Common myeloid progenitor, CD34-positive (primary cell): ENCODE results near the gene DDX10.

Experiments
- CTCF ChIA-PET: fragments of 350-600 bp; sonication (Branson Sonifier 250); formaldehyde crosslinking; loops from one replicate; lab custom pipeline; 2021; ENCODE audit warnings: antibody characterized with exemption; lab: Charles Lee
- POLR2A ChIA-PET: fragments of 350-600 bp; sonication (Branson Sonifier 250); formaldehyde crosslinking; loops from one replicate; lab custom pipeline; 2021; ENCODE audit warnings: antibody characterized with exemption; lab: Charles Lee
- DNase-seq, 3 donors: peaks; one replicate each; pipeline versions ENCODE4 v3.0.0 to v3.0.0-alpha.2; 2013
- H3K27ac ChIP-seq, 2 experiments: 1 replicate in 1 of 2; 2 replicates in 1 of 2; pipeline ENCODE4 v1.7.0; 2013; ENCODE audit warnings: inconsistent platforms in 2 of 2, low read length in 2 of 2, mild to moderate bottlenecking in 2 of 2, low read depth in 1 of 2, moderate library complexity in 1 of 2; ENCODE audit not compliant: severe bottlenecking in 2 of 2, insufficient read depth in 1 of 2, poor library complexity in 1 of 2
- H3K27me3 ChIP-seq, 5 experiments: replicated peaks in 2 of 5; 1 replicate in 3 of 5; 2 replicates in 2 of 5; pipeline versions ENCODE4 v1.6.1 to v1.7.0; 2013; ENCODE audit warnings: low read length in 4 of 5, mild to moderate bottlenecking in 2 of 5, moderate library complexity in 2 of 5, inconsistent platforms in 1 of 5; ENCODE audit not compliant: insufficient read depth in 5 of 5, control insufficient read depth in 4 of 5
- H3K36me3 ChIP-seq, 4 experiments: 1 replicate in 2 of 4; 2 replicates in 2 of 4; pipeline versions ENCODE4 v1.6.1 to v1.7.0; 2013; ENCODE audit warnings: low read length in 3 of 4, control low read depth in 1 of 4, mild to moderate bottlenecking in 1 of 4; ENCODE audit not compliant: control insufficient read depth in 4 of 4, insufficient read depth in 4 of 4
- H3K4me1 ChIP-seq, 4 experiments: 1 replicate in 3 of 4; 2 replicates in 1 of 4; pipeline versions ENCODE4 v1.6.1 to v1.7.1; 2013; ENCODE audit warnings: low read length in 3 of 4, mild to moderate bottlenecking in 3 of 4, control low read depth in 1 of 4, inconsistent platforms in 1 of 4, moderate library complexity in 1 of 4; ENCODE audit not compliant: control insufficient read depth in 4 of 4, insufficient read depth in 4 of 4; ENCODE audit errors: control extremely low read depth in 1 of 4
- H3K4me3 ChIP-seq, 7 experiments: 1 replicate in 4 of 7; 2 replicates in 3 of 7; pipeline versions ENCODE4 v1.5.1 to v1.7.0; 2013; ENCODE audit warnings: mild to moderate bottlenecking in 7 of 7, low read length in 6 of 7, moderate library complexity in 6 of 7, inconsistent platforms in 2 of 7, low read depth in 2 of 7, control low read depth in 1 of 7; ENCODE audit not compliant: insufficient read depth in 4 of 7, control insufficient read depth in 1 of 7; ENCODE audit errors: extremely low read depth in 1 of 7
- H3K9me3 ChIP-seq, 5 experiments: 1 replicate in 4 of 5; 2 replicates in 1 of 5; pipeline versions ENCODE4 v1.6.1 to v1.7.1; 2013; ENCODE audit warnings: low read length in 4 of 5, mild to moderate bottlenecking in 2 of 5, inconsistent platforms in 1 of 5, low read depth in 1 of 5, moderate library complexity in 1 of 5; ENCODE audit not compliant: control insufficient read depth in 4 of 5, insufficient read depth in 2 of 5; ENCODE audit errors: control extremely low read depth in 1 of 5
- WGBS: methylation state at CpG from one replicate; pipeline ENCODE4 v1.1.5; 2013; ENCODE audit not compliant: insufficient coverage; 5-methylcytosine and 5-hydroxymethylcytosine counted together

Gene DDX10

DNA sequence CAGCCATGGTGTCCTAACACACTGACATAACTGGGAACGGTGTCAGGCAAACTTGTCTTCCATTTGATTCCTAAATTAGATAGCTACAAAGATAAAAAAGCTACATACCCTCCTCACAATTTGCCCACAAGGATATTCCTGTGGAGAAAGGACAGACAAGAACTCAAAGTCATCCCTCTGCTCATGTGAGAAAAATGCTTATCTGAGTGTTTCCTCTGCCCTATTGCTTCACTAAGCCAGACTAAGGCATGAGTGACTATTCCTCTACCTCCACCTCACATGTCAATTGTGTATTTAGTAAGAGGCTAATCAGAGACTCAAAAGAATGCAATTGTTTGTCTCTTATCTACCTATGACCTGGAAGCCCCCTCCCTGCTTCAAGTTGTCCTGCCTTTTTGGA, 247.7 kb downstream of the DDX10 start:
- H3K27me3 ChIP-seq, result no peaks in the 10 kb centered on the region
- H3K4me3 ChIP-seq, result no peak overlapping the region
- H3K36me3 ChIP-seq, result peaks cover 0 to 4% (median 0%) of the 10 kb centered on the region in 4 experiments
- H3K27ac ChIP-seq, result no peak overlapping the region
- 100% methylated on average over 1 of the region's 1 CpG for WGBS
- no peak for DNase-seq
- no peaks in the 10 kb centered on the region for H3K9me3 ChIP-seq
- H3K4me1 ChIP-seq, result peaks cover 0 to 20% (median 3%) of the 10 kb centered on the region in 4 experiments
- ChIA-PET POLR2A (no interaction called here), CTCF (interaction anchor here (1.4 to 2.1 kb wide), 3 partner anchors 8 to 20 kb away, joined by 4 to 7 read pairs (median 4); no protein-coding TSS in a partner anchor)

DNA sequence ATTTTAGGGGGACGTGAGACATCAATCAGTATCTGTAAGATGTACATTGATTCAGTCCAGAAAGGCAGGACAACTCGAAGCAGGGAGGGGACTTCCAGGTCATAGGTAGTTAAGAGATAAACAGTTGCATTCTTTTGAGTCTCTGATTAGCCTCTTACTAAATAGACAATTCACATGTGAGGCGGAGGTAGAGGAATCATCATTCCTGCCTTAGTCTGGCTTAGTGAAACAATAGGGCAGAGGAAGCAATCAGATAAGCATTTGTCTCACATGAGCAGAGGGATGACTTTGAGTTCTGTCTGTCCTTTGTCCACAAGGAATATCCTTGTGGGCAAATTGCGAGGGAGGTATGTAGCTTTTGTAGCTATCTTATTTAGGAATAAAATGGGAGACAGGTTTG, 248.3 kb downstream of the DDX10 start:
- WGBS, result 100% methylated on average over 3 of the region's 4 CpGs
- ChIA-PET POLR2A (no interaction called here), CTCF (interaction anchor here (1.0 kb wide), 1 partner anchor 50 kb away, joined by 3 read pairs; no protein-coding TSS in a partner anchor)
- DNase-seq, result no peak
- Histone ChIP-seq H3K27ac (no peak overlapping the region), H3K4me3 (no peak overlapping the region), H3K27me3 (no peaks in the 10 kb centered on the region), H3K9me3 (no peaks in the 10 kb centered on the region), H3K36me3 (peaks cover 0 to 8% (median under 1%) of the 10 kb centered on the region in 4 experiments), H3K4me1 (peaks cover 0 to 20% (median 3%) of the 10 kb centered on the region in 4 experiments)

DNA sequence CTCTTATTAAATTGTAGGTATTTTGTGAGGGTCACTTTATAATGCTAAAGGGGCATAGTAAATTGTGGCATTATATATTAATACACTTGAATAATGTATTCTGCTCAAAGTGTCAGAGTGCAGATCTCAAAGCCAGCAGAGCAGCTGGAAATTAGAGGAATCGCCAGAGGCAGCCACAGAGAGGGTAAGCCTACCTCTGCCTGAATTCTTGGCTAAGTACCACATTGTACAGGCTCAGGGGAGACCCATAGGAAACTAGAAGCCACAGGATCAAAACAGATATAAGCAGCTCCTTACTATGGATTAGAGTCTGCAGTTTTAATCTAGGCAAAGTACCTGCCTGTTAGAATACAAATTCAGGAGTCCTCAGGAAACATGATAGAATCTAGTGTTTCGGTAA, 249.3 kb downstream of the DDX10 start:
- peaks cover 0 to 9% (median 1%) of the 10 kb centered on the region in 4 experiments for H3K36me3 ChIP-seq
- H3K4me3 ChIP-seq, result no peak overlapping the region
- POLR2A ChIA-PET, result interaction anchor here (0.5 kb wide), 1 partner anchor 117 kb away, joined by 3 read pairs; no protein-coding TSS in a partner anchor
- no peaks in the 10 kb centered on the region for H3K9me3 ChIP-seq
- H3K4me1 ChIP-seq, result peaks cover 0 to 20% (median 3%) of the 10 kb centered on the region in 4 experiments
- no peak overlapping the region for H3K27ac ChIP-seq
- H3K27me3 ChIP-seq, result no peaks in the 10 kb centered on the region
- 80% methylated on average over 1 of the region's 2 CpGs for WGBS
- DNase-seq, result no peak
- CTCF ChIA-PET, result interaction anchor here (1.0 kb wide), 1 partner anchor 49 kb away, joined by 3 read pairs; no protein-coding TSS in a partner anchor

- no peaks in the 10 kb centered on the region for H3K27me3 ChIP-seq
- no peak overlapping the region for H3K27ac ChIP-seq
- CTCF ChIA-PET, result interaction anchor here (1.0 kb wide), 1 partner anchor 139 kb away, joined by 4 read pairs; no protein-coding TSS in a partner anchor
- no peak overlapping the region for H3K4me3 ChIP-seq
- no peaks in the 10 kb centered on the region for H3K9me3 ChIP-seq
- DNase-seq, result no peak
- H3K4me1 ChIP-seq, result peaks cover 0 to 14% (median 3%) of the 10 kb centered on the region in 4 experiments
- POLR2A ChIA-PET, result interaction anchor here (0.5 kb wide), 1 partner anchor 118 kb away, joined by 3 read pairs; no protein-coding TSS in a partner anchor
- peaks cover 0 to 12% (median 3%) of the 10 kb centered on the region in 4 experiments for H3K36me3 ChIP-seq
Measured at GRCh38 chr11:108914981-108915380, 250.1 kb downstream of the DDX10 start.

DNA sequence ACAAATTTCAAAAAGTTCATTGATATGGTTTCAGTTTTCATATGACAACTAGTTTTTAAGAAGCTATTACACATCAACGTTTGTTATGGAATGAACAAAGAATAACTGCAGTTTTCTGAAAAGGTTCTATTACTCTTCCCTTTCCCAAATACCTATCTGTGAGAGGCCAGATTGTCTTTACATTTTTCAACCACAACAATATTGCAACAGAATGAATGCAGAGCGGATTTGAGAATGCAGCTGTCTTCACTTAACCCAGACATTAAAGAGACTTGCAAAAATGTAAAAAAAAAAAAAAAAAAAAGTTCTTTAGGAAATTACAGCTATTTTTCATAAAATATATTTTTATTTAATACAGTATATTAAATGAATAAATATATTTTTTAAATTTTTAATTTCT, 250.8 kb downstream of the DDX10 start:
- H3K9me3 ChIP-seq, result no peaks in the 10 kb centered on the region
- DNase-seq, result no peak
- no peak overlapping the region for H3K27ac ChIP-seq
- no CpG with 5 or more reads among the region's 2 CpGs for WGBS
- peaks cover 0 to 15% (median 3%) of the 10 kb centered on the region in 4 experiments for H3K36me3 ChIP-seq
- H3K27me3 ChIP-seq, result no peaks in the 10 kb centered on the region
- H3K4me3 ChIP-seq, result no peak overlapping the region
- CTCF ChIA-PET, result interaction anchor here (1.0 kb wide), 1 partner anchor 138 kb away, joined by 4 read pairs; no protein-coding TSS in a partner anchor
- H3K4me1 ChIP-seq, result peaks cover 0 to 8% (median under 1%) of the 10 kb centered on the region in 4 experiments
- POLR2A ChIA-PET, result interaction anchor here (0.6 kb wide), 1 partner anchor 560 kb away, joined by 4 read pairs; no protein-coding TSS in a partner anchor

GRCh38 chr11:108916290-108916689, 251.4 kb downstream of the DDX10 start:
- peaks cover 0 to 3% (median 0%) of the 10 kb centered on the region in 4 experiments for H3K4me1 ChIP-seq
- peaks cover 0 to 18% (median 3%) of the 10 kb centered on the region in 4 experiments for H3K36me3 ChIP-seq
- H3K4me3 ChIP-seq, result no peak overlapping the region
- ChIA-PET POLR2A (interaction anchor here (0.6 kb wide), 1 partner anchor 559 kb away, joined by 4 read pairs; no protein-coding TSS in a partner anchor), CTCF (no interaction called here)
- WGBS, result no CpG with 5 or more reads among the region's 1 CpG
- H3K27ac ChIP-seq, result no peak overlapping the region
- no peak for DNase-seq
- H3K27me3 ChIP-seq, result no peaks in the 10 kb centered on the region
- H3K9me3 ChIP-seq, result no peaks in the 10 kb centered on the region

DNA sequence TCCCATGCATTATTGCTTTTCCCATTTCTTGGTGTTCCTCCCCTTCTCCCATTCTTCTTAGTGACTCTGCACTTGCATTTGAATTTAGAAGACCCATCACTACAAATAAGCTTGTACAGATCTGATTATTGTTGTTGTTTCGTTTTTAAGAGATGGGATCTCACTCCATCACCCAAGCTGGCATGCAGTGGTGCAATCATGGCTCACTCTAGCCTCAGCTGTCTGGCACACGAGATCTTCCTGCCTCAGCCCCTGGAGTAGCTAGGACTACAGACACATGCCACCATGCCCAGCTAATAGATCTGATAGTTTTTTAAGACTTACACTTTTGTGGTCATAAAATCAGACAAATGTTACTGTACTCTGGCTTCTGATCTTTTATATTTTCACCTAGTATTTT, 252.1 kb downstream of the DDX10 start:
- H3K9me3 ChIP-seq, result no peaks in the 10 kb centered on the region
- no peak overlapping the region for H3K4me3 ChIP-seq
- peaks cover 0 to 18% (median 3%) of the 10 kb centered on the region in 4 experiments for H3K36me3 ChIP-seq
- DNase-seq, result no peak
- 100% methylated on average over 2 of the region's 2 CpGs for WGBS
- no peaks in the 10 kb centered on the region for H3K27me3 ChIP-seq
- no peak overlapping the region for H3K27ac ChIP-seq
- ChIA-PET POLR2A (no interaction called here), CTCF (no interaction called here)
- peaks cover 0 to 6% (median 0%) of the 10 kb centered on the region in 4 experiments for H3K4me1 ChIP-seq
